Activated T-cell treated with anti-CD3 and anti-CD28 coated beads, Interleukin-2, amount 50 U/mL, for 72 hours (primary cell): Measurements from ENCODE around the gene PSMC2. TPM values are rescaled to one million over a fixed set of nuclear protein-coding genes. Genes with fewer than 3 reads are reported as not detected.

Experiments
- ATAC-seq, 2 donors: fragments of 150-1000 bp; cut with Tn5 transposase; replicated peaks in 1 of 2; 2 replicates each; pipeline ENCODE4 v1.10.0; 2021; ENCODE audit warnings: moderate library complexity in 2 of 2, mild to moderate bottlenecking in 1 of 2
- DNase-seq, 2 donors: peaks; one replicate each; pipeline ENCODE4 v3.0.0; 2021 to 2022; ENCODE audit warnings: mixed read lengths in 1 of 2
- H3K27ac Mint-ChIP-seq: one replicate; pipeline ENCODE4 v1.8.0; 2022; ENCODE audit warnings: mild to moderate bottlenecking, moderate library complexity, mixed read lengths
- H3K27me3 Mint-ChIP-seq: one replicate; pipeline ENCODE4 v1.8.0; 2022; ENCODE audit warnings: low read depth, mixed read lengths
- H3K36me3 Mint-ChIP-seq, 2 donors: one replicate each; pipeline ENCODE4 v1.8.0; 2022; ENCODE audit warnings: mixed read lengths in 2 of 2, mild to moderate bottlenecking in 1 of 2; ENCODE audit not compliant: insufficient read depth in 2 of 2
- H3K4me1 Mint-ChIP-seq: one replicate; pipeline ENCODE4 v1.8.0; 2022; ENCODE audit warnings: low read depth, mixed read lengths
- H3K4me3 Mint-ChIP-seq, 2 donors: one replicate each; pipeline ENCODE4 v1.8.0; 2022; ENCODE audit warnings: mild to moderate bottlenecking in 2 of 2, mixed read lengths in 2 of 2, moderate library complexity in 2 of 2
- H3K9me3 Mint-ChIP-seq, 2 donors: one replicate each; pipeline ENCODE4 v1.8.0; 2022; ENCODE audit warnings: mixed read lengths in 2 of 2
- total RNA-seq, 2 donors: library from RNA; stranded (reverse); gene quantifications; one replicate each; pipeline ENCODE4 v1.2.3, GENCODE V29; 2022

PSMC2 gene
- total RNA-seq, 2 donors from 2014 or later: 132 to 166 TPM

- peak overlapping the region; percentile 98 for H3K27ac Mint-ChIP-seq
- H3K4me3 Mint-ChIP-seq: peak overlapping the region; percentile 83 to 97
- no peaks in the 10 kb centered on the region for H3K9me3 Mint-ChIP-seq
- H3K27me3 Mint-ChIP-seq: no peaks in the 10 kb centered on the region
- ATAC-seq (peak in 1 of 2 donors; percentile 18), DNase-seq (peak; percentile 33 to 36)
- peaks cover 72% of the 10 kb centered on the region for H3K4me1 Mint-ChIP-seq
- H3K36me3 Mint-ChIP-seq: peaks cover 19 to 22% of the 10 kb centered on the region in 2 donors
Observed at GRCh38 chr7:103343758-103344452, 3.5 kb upstream of the PSMC2 start.

- Mint-ChIP-seq H3K9me3 (no peaks in the 10 kb centered on the region), H3K4me1 (peaks cover 73% of the 10 kb centered on the region)
Observed at GRCh38 chr7:103344453-103345149, 2.8 kb upstream of the PSMC2 start, which contains the start of gene DNAJC2. Gene DNAJC2, minus strand, starts transcription at chr7:103344767. Its CDS starts 145 bp downstream, at chr7:103344622.

GRCh38 chr7:103346396-103346795 is 1.0 kb upstream of the PSMC2 start:
- Mint-ChIP-seq H3K36me3 (peaks cover 11 to 14% of the 10 kb centered on the region in 2 donors), H3K4me3 (peak overlapping the region; percentile 95 to 97), H3K4me1 (peaks cover 72% of the 10 kb centered on the region), H3K9me3 (no peaks in the 10 kb centered on the region), H3K27ac (peak overlapping the region; percentile 54), H3K27me3 (no peaks in the 10 kb centered on the region)
- ATAC-seq (no peak), DNase-seq (no peak)

More at GRCh38 chr7:103344453-103345149, 2.8 kb upstream of the PSMC2 start, which contains the start of gene DNAJC2:
- peak; percentile 91 to 93 for ATAC-seq
- Mint-ChIP-seq H3K36me3 (peaks cover 14 to 16% of the 10 kb centered on the region in 2 donors), H3K4me3 (peak within 1 kb of the TSS; percentile 83 to 97), H3K27ac (peak within 1 kb of the TSS; percentile 98), H3K27me3 (no peaks in the 10 kb centered on the region)
- peak; percentile 87 to 91 for DNase-seq

GRCh38 chr7:103348452-103348851 is 1.0 kb downstream of the PSMC2 start:
- peak in 1 of 2 donors; percentile 10 for DNase-seq
- peak overlapping the region; percentile 96 for H3K27ac Mint-ChIP-seq

GRCh38 chr7:103348959-103349358 is 1.5 kb downstream of the PSMC2 start:
- Mint-ChIP-seq H3K4me3 (peak overlapping the region; percentile 95 to 97), H3K36me3 (peaks cover 9 to 14% of the 10 kb centered on the region in 2 donors), H3K9me3 (no peaks in the 10 kb centered on the region), H3K27me3 (no peaks in the 10 kb centered on the region), H3K27ac (peak overlapping the region; percentile 96), H3K4me1 (peaks cover 69% of the 10 kb centered on the region)
- ATAC-seq: no peak
- no peak for DNase-seq

More at GRCh38 chr7:103348452-103348851, 1.0 kb downstream of the PSMC2 start:
- Mint-ChIP-seq H3K27me3 (no peaks in the 10 kb centered on the region), H3K9me3 (no peaks in the 10 kb centered on the region), H3K4me3 (peak overlapping the region; percentile 95 to 97), H3K36me3 (peaks cover 11 to 13% of the 10 kb centered on the region in 2 donors), H3K4me1 (peaks cover 71% of the 10 kb centered on the region)
- ATAC-seq: no peak

- ATAC-seq: no peak
- no peaks in the 10 kb centered on the region for H3K9me3 Mint-ChIP-seq
- no peak for DNase-seq
- H3K36me3 Mint-ChIP-seq: peaks cover 7 to 14% of the 10 kb centered on the region in 2 donors
- peaks cover 67% of the 10 kb centered on the region for H3K4me1 Mint-ChIP-seq
- H3K27ac Mint-ChIP-seq: peak overlapping the region; percentile 21
- no peaks in the 10 kb centered on the region for H3K27me3 Mint-ChIP-seq
- H3K4me3 Mint-ChIP-seq: peak overlapping the region; percentile 72 to 97
Observed at GRCh38 chr7:103349805-103350204, 2.4 kb downstream of the PSMC2 start.

- H3K9me3 Mint-ChIP-seq: no peaks in the 10 kb centered on the region
- H3K27me3 Mint-ChIP-seq: no peaks in the 10 kb centered on the region
- no peak overlapping the region for H3K4me3 Mint-ChIP-seq
- peaks cover 2 to 12% of the 10 kb centered on the region in 2 donors for H3K36me3 Mint-ChIP-seq
- no peak for ATAC-seq
- no peaks in the 10 kb centered on the region for H3K4me1 Mint-ChIP-seq
- DNase-seq: no peak
- no peak overlapping the region for H3K27ac Mint-ChIP-seq
Observed at GRCh38 chr7:103369432-103369831, 22.0 kb downstream of the PSMC2 start.

GRCh38 chr7:103373866-103374643 is 26.6 kb downstream of the PSMC2 start:
- Mint-ChIP-seq H3K4me3 (no peak overlapping the region), H3K4me1 (no peaks in the 10 kb centered on the region), H3K36me3 (no peaks in the 10 kb centered on the region), H3K27ac (peak overlapping the region; percentile 55), H3K27me3 (peaks cover 12% of the 10 kb centered on the region), H3K9me3 (no peaks in the 10 kb centered on the region)
- DNase-seq (no peak), ATAC-seq (no peak)

GRCh38 chr7:103379270-103379975 is 32.0 kb downstream of the PSMC2 start:
- Mint-ChIP-seq H3K4me3 (no peak overlapping the region), H3K27ac (no peak overlapping the region), H3K9me3 (no peaks in the 10 kb centered on the region), H3K27me3 (peaks cover 18% of the 10 kb centered on the region), H3K4me1 (no peaks in the 10 kb centered on the region), H3K36me3 (no peaks in the 10 kb centered on the region)
- ATAC-seq (no peak), DNase-seq (no peak)

GRCh38 chr7:103380395-103381191 is 33.1 kb downstream of the PSMC2 start:
- H3K9me3 Mint-ChIP-seq: no peaks in the 10 kb centered on the region
- no peaks in the 10 kb centered on the region for H3K4me1 Mint-ChIP-seq
- H3K27me3 Mint-ChIP-seq: peaks cover 18% of the 10 kb centered on the region
- DNase-seq (no peak), ATAC-seq (no peak)
- H3K27ac Mint-ChIP-seq: no peak overlapping the region
- no peaks in the 10 kb centered on the region for H3K36me3 Mint-ChIP-seq
- no peak overlapping the region for H3K4me3 Mint-ChIP-seq

GRCh38 chr7:103381280-103382031 is 34.0 kb downstream of the PSMC2 start:
- no peak for DNase-seq
- ATAC-seq: peak; percentile 7 to 25
- Mint-ChIP-seq H3K4me3 (no peak overlapping the region), H3K27me3 (peaks cover 18% of the 10 kb centered on the region), H3K27ac (no peak overlapping the region), H3K4me1 (no peaks in the 10 kb centered on the region), H3K36me3 (no peaks in the 10 kb centered on the region), H3K9me3 (no peaks in the 10 kb centered on the region)
